Skin epidermis (tissue), 12 donors: ENCODE results near the gene HOXA4.
A peak's percentile ranks its signal among the peaks of the same experiment; 100 is the strongest.

Source experiments
- H3K27ac ChIP-seq, 21 experiments: fragments of 200-600 bp; sonication (generic) in 11 of 21; one replicate each; pipeline ENCODE4 v1.5.0; 2020; ENCODE audit warnings: mild to moderate bottlenecking in 3 of 21, inconsistent platforms in 2 of 21, moderate library complexity in 2 of 21
- H3K4me3 ChIP-seq, 7 experiments: fragments of 200-600 bp; sonication (generic) in 2 of 7; one replicate each; pipeline ENCODE4 v1.5.0; 2020; ENCODE audit warnings: inconsistent platforms in 2 of 7, mild to moderate bottlenecking in 2 of 7, moderate library complexity in 1 of 7

The HOXA4 gene

DNA sequence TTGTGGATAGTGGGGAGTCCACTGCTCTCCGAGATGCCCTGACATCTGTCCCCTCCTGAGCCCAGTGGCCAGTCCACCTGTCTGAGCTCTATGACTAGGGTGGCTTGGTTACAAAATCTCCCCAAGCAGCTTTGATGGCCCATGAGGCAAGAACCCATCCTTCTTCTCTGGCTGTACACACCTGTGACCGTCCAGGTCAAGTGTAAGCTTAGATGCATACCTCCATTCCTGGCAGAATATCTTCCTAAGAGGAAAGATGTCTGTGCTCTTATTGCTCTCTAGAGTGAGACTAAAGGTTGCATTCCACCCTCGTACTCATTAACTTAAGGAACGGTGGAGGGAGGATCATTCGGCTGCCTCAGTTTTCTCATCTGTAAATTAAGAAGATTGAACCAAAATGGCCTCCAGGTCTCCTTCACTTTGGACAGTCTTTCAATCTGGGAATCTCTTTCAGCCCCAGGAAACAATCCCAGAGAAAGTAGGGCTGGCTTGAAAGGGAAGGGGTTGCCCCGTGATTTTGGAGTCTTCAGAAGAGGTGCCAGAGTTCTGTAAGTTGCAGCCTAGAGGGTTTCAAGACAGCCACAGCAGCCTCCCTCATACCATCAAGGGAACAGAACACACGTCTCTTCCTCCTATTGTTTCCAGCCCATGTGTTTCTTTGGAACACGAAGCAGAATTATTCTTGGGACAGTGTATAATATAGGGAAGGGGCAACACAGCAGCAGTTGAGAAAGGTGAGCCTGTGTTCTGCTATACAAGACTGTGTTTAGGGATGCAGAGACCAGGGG is 5.5 kb downstream of the HOXA4 start:
- Histone ChIP-seq H3K4me3 (no peak overlapping the region), H3K27ac (no peak overlapping the region)

DNA sequence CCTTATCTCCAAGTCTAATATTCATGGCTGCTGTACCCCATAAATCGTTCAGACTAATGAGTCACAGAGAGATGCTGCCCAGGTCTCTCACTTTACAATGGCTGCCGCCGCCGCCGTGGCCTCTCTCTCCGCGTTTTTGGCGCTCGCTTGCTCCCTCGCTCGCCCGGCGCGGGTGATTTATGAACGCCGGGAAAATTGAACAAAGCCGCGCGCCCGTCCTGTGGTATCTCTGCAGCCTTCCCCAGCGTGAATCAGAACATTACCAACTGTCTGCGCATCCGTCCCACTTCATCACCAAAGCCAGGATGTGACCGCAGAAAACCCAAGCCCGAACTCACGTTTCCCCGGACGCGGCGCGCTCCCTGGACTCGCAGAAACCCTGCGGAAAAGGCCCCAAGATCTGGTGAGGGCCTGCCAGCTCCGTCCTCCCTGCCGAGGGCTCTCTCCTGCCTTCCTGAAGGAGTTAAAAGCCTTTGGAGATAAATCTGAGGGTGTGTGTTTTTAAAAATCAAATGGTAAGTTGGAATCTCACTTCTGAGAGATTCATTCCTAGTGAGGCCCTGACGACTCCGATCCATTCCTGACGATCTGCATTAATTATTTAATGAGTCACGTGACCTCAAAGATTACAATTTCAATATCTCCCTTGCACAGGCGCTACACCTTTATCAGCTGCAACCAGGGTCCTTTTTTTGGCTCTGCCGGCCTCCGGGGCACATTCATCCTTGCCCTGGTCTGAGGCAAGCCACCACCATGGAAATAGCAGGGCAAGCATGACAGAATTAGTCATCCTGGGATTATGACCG is 6.3 kb downstream of the HOXA4 start:
- no peak overlapping the region for H3K27ac ChIP-seq
- no peak overlapping the region for H3K4me3 ChIP-seq

DNA sequence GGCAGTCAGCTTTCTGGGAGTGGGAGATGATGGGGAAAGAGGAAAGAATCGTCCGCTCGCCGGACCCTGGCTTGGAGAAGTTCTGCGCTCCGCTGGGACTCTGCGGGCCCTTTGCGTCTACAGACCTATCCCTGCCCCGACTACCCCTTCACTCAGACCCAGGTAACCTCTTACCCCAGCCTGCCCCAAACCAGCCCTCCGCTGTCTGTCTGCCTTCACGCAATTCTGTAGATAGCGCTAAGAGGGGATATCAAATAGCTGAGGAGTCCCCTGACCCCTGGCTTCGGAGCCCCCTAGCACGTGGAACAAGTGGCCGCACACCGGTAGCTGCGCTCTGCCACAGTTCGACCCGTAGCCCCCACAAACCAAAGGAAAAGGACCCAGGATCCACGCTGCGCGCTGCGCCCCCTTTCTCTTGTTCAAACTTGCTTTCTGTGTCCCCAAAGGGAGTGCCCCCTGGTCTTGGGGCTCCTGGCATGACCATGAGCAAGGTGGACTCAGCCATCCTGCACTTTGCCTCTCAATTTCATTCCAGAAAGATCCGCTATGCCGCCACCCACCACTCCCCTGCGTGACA is 7.0 kb downstream of the HOXA4 start:
- Histone ChIP-seq H3K27ac (no peak overlapping the region), H3K4me3 (no peak overlapping the region)

DNA sequence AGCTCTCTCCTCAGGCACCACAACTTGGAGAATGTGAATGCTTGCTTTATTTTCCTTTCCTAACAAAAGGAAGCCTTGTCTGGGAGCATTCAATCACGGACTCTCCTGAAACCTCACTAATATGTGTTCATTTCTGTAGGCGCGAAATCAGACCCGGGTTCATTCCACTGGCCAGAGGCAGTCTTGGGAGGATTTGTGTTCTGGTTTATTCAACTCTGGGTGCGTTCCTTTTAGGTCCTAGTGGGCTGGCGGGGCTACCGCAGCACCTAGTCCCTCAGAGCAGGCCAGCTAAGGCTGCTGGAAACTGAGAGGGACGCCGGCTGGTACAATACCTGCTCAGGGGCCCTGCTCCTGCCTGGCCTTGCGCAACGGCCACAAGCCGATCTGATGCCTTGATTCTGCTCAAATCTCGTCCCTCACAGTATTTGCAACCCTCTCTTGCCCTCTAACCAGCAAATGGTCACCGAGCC is 7.5 kb downstream of the HOXA4 start:
- H3K27ac ChIP-seq = no peak overlapping the region
- no peak overlapping the region for H3K4me3 ChIP-seq

DNA sequence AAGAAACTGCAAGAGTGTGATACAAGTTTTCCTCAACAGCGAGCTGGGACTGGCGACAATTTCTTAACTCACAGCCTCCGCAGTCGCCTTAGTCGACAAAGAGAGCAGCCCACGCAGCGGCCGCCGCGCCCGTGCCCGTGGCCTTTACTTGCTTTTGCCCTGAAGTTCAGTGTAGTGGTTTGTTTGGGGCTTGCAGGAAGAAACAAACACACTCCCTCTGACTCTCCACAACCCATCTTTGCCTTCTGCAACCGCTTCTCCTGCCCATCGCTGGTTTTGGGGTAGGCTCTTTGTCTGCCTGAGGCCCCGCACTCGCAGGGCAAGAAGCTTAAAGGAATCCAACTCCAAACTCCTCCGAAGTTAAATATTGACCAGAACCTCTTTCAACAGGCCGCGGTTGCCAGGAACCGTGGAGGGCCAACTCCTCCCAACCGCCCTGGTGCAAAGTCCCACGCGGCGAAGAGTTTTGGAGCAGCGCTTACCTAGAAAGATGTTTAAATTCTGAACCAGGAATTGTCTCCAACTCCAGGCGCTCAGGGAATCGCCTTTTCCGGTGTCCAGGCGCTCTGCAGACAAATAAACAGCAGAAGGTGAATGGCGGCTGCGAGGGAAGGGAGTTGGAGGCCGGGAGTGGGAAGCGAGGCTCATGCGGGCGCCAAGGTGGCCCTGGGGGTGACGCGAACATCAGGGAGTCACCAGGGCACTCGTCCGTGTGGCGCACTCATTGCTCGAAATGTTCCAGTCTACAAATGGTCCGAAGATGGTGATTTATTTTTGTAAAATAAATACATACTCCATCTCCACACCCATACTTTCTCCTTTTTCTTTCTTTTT is 8.3 kb downstream of the HOXA4 start:
- H3K4me3 ChIP-seq = no peak overlapping the region
- no peak overlapping the region for H3K27ac ChIP-seq

DNA sequence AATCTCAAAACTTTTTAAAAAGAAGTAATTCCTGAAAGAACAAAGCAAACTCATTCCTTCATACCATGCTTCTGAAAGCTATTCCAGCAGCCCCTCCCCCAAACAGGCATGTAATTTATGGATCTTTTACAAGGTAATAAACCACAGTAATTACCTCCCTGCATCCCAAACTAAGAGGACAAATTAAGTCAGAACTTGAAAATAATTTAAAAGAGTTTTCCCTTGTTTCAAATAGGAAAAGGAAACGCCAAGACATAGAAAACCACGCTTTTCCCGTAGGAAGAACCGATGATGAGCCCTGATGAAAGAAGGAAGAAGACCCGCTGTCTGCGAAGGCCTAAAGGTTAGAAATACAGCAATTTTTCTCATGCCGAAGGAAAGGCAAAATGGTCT is 8.9 kb downstream of the HOXA4 start:
- no peak overlapping the region for H3K27ac ChIP-seq
- H3K4me3 ChIP-seq = no peak overlapping the region

DNA sequence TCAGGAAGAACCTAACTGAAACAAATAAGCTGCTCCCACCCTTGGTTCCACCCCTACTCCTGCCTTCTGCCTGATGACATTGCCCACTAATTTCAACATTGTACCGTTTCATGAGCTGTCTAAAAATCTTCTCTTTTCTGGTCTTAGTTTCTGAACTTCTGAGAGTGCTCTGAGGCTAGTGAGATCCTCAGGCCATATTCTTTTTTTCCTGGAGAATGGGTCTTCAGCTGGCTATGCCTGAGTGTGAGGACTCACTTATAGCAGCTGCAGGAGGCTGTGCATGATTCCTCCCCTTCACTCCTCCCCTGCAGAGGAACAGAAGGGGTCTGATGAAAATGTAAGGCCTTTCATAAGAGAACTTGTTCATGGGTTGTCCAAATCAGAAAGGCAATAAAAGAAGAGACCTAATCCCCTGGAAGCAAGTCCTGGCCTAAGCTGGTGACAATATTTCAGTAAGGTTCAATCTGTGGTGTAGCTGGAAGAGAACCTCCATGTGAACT is 11.1 kb downstream of the HOXA4 start:
- Histone ChIP-seq H3K27ac (no peak overlapping the region), H3K4me3 (no peak overlapping the region)

DNA sequence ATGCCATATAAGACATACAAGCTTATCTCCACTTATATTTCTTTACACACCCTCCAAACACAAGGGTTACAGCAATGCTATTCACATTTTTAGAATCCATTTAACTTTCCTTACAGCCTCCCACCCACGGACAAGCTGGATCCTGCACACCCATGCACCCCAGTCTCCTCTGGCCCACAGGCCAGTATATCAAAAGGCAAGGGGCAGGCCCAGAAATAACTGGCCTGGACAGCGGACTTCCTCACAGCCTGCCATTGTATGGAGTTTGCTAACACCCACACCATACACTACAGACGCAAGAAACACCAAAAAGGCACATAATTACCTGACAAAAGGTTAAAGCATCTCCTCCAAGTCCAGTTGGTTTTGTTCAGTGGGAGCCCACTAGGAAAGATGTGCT is 12.0 kb downstream of the HOXA4 start:
- H3K4me3 ChIP-seq = no peak overlapping the region

DNA sequence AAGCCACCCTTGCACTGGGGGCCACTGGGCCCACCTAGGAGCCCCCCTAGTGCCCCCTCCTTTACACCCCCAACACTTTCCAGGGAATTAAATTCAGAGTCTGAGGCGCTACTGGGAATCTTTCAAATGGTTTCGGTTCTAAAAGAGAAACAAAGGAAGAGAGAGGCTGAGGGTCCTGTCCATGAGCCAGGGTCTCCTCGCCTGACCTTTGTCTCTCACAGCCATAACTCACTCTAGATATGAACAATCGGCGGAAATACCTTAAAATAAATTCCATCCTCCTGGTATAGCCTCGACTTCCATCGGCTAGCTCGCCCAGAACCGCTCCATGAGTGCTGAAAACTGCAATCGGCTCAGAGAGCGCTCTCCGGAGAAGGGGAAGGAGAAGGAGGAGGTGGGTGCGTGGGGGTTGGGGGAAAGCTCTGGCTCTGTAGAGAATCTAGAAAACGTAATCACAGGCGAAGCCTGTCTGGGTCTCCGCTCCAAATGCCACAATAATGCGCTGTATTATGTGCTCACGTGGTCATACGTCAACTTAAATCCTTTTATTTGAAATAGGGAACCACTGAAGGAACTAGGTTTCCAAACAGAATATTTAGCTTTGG is 12.6 kb downstream of the HOXA4 start:
- H3K4me3 ChIP-seq = no peak overlapping the region
- H3K27ac ChIP-seq = peak overlapping the region in 1 of 21 experiments; percentile 4

More for the DNA sequence above, 12.0 kb downstream of the HOXA4 start:
- H3K27ac ChIP-seq = no peak overlapping the region

DNA sequence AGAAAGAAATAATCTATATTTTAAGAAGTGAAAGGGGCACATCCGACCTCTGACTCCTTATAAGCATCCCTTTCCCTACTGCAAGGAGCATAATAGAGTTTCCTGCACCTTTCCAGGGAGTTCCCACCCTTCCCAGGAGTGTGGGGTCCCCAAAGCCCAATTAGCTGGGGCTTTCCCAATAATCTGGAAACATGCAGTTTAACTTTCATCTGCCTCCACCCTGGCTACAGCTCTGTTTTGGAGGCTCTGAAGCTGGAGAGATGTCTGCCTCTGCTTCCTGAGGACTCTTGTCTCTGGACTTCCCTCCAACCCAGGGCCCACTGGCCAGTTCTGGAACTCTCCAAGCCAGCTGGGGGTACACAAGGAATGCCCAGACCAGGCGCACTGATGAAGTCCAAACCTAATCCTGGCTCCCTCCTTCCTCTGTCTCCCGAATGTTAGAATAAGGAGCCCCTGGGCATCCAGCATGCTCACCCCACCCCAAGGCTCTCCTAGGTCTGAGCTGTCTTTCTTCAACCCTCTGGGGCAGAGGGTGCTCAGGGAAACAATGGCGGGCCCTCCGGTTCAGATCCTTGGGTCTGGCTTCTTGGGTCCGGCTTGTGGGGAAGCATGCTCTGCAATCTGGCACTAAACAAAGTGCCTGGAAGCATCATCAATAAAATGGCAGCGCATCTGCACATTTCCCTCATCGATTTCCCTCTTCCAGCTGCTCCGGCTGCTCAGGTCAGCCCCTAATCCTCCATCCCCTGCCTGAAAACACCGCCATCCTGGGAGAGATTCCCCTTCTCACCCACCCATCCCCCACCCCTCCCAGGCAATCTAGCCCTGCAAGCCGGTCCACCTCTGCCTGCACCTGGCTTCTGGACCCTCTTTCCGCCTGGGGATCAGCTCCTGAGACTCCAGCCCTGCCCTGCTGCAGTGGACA is 13.3 kb downstream of the HOXA4 start:
- peak overlapping the region in 2 of 21 experiments; percentile 4 to 40 for H3K27ac ChIP-seq
- no peak overlapping the region for H3K4me3 ChIP-seq

DNA sequence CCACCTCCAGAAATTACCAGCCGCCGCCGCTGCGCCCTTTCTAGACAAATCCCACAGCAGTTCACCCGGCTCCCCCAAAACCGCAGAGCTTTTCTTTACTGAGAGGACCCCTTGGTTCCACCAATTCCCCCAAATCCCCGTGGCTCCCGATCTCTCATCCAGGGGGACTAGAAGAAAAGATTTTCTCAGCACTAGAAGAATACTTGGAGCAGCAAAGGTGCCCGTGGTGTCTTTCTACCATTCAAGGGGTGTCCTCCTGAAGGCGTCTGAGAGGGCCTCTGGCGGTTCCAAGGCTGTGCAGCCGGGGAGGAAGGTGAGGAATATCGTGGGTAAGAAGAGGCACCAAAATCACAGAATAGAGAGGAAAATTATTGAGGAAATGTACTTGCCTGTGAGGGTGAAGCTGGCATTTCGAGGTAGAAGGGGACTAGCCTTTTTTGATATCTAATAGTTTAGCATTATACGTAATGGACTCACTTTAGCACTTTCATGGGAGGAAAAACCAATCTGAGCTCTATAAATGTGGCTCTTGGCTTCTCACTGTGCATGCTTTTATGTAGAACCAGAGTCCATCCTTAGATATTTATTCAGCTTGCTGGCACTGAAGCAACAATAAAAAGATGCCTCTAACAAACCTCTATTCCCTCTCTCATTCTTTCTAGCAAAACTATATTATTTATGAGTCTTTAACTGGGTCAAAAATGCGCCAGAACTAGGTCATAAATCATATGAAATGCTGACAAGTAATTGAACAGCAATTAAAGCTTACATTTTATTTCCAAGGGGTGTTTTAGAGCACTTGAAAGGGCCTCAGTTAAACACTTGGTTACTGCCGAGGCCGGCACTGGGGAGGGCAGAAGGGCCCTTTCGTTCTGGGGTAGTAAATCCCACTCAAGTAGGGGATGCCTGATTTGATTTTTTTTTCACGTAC is 14.3 kb downstream of the HOXA4 start:
- Histone ChIP-seq H3K27ac (peak overlapping the region in 2 of 21 experiments; percentile 58 to 66), H3K4me3 (peak overlapping the region in 1 of 7 experiments; percentile 2)

DNA sequence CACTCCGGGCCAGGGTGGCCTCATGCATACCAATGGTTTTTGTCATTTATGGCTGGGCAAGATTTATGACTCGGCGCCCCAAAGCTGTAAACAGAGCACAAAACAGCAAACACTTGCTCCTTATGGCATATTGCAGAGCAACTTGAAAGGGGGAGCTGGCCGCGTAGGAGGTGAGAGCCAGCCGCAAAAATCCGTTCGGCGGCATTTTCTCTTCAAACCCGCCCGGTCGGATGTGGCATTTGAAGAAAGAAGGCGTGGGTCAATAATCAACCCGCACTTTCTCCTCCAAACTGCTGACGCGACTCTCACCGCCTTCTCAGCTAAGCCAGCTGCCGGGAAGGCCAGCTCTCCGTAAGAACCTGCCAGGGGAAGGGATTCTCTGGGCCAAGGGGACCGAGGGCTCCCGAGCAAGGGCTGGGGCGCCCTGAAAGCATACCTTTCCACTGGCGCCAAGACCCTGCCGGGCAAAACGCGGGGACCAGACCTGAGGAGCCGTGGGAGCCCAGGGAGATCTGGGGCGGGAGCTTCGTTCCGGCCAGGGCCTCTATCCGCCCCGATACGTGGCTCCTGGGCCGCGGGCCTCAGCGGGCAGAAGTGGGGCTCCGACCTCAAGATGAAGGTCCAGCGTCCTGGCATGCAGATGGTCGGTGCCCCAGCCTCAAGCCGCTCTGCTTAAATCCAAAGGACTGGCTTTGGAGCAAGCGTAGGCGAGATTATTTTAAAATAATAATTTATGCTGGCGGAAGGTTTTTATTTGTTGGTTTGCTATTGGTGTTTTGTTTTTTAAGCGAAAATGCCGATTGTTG is 15.1 kb downstream of the HOXA4 start:
- peak overlapping the region in 6 of 21 experiments; percentile 16 to 66 (median 46) for H3K27ac ChIP-seq
- peak overlapping the region in 1 of 7 experiments; percentile 2 for H3K4me3 ChIP-seq

DNA sequence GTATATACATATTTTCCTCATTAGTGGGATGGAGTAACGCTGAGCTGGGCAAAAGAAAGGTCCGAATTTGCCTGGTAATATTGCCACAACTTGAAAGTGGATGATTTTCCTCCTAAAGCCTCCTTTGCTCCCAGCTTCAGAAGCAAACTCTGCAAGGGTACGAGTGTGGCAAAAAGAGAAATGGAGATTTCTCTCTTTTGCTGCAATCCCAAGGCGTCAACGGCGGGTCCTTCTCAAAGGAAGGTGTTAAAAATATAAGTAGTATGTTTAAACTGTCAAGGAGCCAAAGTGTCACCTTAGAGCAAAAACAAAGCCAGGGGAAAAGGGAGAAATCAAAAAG is 15.7 kb downstream of the HOXA4 start:
- H3K4me3 ChIP-seq = no peak overlapping the region

DNA sequence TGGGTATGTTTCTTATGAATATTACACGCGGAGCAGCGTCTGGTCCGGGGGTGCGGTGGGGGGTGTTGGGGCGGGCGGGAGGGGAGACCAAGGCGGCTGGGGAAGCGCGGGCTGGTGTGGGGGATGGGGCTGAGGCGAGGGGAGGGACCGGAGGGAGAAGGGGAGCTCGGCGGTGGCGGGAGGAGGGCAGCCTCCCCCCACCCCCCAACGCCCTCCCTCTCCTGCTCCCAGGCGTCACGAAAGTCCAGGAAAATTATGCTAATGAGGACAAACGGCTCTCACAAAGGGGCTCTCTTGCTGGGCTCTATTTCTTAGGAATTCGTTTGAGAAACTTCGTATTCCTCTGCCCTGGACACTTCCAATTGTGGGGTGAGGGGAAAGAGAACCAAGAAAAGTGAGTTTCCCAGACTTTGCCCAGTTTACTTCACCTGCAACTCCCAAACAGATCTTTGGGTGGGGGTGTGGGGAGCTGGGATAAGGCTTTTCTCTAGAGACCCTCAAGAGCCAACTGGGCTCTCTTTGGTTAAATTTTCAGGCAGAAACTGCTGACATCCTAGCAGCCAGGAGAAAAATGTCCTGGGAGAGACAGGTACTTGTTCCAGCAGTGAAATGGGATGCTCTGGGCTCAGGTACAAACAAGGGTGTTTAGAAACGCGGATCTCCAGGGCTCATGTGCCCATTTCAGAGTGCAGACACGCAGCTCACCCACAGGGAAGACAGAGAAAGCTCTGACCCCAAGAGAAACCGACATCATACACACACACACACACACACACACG is 16.4 kb downstream of the HOXA4 start:
- Histone ChIP-seq H3K27ac (peak overlapping the region in 17 of 21 experiments; percentile 37 to 88 (median 77)), H3K4me3 (peak overlapping the region; percentile 21 to 47 (median 38))

More for the DNA sequence above, 15.7 kb downstream of the HOXA4 start:
- H3K27ac ChIP-seq = peak overlapping the region in 1 of 21 experiments; percentile 58
